ENCODE data around the gene NUBP2.

Gene NUBP2

DNA sequence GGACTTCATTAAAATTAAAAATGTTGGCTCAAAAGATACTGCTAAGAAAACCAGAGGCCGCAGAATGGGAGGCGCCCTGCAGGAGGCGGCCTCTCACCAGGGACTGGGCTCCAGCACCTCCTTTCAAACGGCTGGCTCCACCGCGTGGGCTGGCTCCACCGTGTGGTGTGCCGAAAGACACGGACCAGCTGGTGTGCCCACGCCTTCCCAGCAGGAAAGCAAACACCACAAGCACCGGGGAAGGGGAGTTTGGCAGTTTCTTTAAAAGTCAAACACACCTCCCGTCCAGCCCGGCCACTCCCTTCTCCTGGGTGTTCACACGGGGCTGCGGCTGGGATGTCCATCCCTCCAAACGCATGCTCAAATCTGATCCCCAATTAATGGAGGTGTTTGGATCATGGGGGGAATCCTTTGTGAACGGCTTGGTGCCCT, 30.0 kb downstream of the NUBP2 start:
- peak; percentile 43 to 54 for DNase-seq

DNA sequence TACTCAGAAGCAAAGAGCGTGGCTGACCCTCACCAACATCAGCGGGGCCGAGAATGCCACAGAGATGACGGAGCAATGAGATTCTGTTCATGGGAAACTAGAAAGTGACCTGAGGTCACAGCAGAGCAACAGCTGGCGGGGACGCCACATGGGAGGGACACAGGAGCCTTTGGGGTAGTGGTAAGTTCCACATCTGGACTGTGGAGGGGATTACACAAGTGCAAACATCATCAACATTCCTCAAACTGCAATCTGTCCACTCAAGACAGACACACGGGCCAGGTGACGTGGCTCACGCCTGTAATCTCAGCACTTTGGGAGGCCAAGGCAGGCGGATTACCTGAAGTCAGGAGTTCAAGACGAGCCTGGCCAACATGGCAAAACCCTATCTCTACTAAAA, 32.7 kb downstream of the NUBP2 start:
- DNase-seq, result no peak

DNA sequence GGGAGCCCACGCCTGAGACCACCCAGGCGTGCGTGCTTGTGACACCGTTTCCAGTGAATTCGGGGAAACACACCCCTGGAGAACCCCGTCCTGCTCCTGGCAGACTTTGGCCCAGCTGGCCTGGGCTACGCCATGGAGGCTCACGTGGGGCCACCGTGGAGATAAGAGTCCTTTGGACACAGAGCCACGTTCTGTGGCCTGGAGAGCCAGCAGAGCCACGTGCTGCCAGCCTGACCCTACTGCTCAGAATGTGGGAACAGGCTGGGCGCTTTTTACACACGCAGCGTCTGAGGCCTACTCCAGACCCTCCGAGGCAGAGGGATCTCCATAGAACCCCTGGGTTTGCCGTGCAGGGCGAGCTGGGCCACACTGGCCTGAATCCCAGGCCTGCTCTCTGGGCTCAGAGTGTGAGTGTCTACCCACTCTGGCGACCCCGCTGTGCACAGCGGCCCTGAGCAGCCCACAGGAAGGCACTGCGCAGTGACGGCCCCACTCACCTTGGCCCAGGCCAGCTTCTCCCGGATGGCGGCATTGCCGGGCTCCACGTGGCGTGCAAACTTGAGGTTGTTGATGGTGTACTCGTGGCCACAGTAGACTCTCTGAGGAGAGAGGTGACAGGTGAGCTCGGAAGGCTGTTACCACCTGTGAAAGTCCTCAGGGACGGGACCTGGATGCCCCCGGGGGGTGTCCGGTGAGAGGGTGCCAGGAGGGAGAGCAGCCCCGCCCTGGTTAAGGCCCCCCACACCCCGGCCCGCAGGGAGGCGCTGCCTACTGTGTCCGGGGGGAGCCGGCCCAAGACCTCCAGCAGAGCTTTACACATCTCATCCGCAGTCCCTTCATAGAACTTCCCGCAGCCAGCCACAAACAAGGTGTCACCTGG, 33.9 kb downstream of the NUBP2 start:
- DNase-seq, result no peak

DNA sequence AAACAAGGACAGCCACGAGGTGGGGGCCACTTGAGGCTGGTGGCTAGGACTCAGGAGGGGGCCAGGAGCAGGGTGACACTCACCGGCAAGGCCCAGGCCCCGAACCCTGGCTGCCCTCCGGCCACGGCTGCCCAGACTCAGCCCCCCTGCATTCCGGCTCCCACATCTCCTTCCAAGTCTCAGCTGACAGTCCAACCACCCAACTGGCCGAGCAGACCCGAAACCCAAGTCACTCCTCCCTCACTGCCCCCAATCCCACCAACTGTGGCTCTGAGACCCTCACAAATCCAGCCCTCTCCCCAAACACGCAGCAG, 34.5 kb downstream of the NUBP2 start:
- DNase-seq, result no peak

DNA sequence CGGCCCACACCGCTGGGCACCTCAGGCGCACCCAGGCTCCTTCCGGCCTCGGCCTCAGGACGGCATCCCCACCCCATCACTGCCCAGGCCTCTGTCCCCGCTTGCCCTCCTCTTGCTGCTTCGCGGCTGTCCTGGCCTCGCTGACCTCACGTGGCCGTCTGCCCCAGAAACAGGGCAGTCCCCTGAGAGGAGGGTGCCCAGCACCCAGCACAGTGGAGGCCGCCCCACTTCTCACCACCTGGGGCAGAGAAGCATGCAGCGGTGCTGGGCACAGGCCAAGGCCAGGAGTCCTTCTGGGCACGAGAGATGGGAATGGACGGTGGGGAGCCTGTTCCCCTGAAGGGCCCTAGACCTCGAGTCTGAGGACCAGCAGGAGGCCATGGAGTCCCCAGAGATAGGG, 35.0 kb downstream of the NUBP2 start:
- DNase-seq, result no peak

DNA sequence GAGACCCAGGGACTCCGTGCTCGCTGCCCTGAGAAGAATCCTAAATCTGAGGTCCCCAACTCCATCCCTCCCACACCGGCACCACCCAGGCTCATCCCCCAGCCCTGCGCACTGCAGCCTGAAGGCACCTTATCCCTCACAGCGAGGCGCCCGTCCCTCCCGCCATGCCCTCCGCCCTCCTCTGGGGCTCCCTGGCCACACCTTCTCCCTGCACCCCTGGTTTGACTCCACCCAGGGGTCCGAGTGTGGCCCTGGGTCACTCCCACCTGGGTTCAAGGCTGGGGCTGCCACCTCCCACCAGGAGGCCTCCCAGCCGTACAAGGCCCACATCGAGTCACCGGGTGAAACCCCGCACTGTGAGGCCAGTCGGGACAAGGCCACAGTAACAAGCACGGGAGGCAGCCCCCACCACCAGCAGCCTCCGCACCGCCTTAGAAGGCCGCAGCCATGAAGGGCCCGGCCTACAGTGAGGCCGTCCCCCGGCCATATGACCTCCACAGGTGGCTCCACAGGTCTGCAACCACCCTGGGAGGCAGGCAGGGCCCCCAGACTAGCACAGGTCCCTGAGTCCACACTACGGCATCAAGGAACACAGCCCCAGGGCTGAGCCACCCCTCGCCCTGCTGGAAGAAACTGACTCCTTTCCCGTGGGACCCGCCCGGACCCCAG, 35.6 kb downstream of the NUBP2 start:
- no peak for DNase-seq

DNA sequence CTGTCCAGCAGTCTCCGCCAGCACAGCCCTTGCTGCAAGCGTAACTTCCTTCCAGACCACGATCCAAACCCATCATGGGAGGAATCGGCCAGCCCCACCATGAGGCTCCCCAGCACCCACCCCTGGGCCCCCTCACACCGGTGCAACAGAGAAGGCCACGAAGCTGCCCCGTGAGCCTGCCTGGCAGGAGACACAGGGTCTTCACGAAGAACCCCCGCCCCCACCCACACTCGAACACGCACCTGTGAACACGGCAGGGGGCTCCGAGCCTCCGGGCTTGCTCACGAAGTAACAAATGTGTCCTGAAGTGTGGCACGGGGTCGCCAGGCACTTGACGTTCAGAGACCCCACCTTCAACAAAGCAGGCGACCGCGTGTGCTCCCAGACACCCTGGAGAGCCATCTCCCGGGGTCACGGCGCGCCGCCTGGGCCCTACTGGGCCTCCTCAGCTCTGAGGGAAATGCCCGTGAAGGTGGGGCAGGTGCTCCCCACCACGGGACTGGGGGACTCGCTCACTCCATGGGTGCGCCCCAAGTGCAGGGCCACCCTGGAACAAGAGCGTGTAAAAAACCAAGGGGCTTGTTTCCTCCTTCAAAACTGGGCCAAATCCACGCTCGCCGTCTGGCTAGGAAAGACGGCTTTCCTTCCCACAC, 36.2 kb downstream of the NUBP2 start:
- DNase-seq, result no peak

DNA sequence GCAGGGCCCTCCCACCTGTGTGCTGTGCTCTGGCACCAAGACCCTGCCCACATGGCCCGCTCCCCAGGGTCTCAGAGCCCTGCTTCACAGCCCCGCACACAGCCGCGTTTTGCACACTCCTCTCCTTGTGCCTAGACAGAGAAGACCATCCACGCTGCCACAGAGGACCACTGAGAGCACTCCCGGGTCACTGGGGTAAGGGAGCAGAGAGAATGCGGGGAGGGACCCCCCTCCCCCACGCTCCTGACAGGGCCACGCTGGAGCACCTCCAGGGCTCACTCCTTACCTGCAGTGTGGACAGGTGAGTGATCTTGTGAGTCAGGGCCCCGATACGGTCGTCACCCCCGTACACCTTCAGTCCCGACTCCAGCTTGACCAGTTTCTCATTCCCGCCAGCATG, 36.9 kb downstream of the NUBP2 start:
- no peak for DNase-seq

DNA sequence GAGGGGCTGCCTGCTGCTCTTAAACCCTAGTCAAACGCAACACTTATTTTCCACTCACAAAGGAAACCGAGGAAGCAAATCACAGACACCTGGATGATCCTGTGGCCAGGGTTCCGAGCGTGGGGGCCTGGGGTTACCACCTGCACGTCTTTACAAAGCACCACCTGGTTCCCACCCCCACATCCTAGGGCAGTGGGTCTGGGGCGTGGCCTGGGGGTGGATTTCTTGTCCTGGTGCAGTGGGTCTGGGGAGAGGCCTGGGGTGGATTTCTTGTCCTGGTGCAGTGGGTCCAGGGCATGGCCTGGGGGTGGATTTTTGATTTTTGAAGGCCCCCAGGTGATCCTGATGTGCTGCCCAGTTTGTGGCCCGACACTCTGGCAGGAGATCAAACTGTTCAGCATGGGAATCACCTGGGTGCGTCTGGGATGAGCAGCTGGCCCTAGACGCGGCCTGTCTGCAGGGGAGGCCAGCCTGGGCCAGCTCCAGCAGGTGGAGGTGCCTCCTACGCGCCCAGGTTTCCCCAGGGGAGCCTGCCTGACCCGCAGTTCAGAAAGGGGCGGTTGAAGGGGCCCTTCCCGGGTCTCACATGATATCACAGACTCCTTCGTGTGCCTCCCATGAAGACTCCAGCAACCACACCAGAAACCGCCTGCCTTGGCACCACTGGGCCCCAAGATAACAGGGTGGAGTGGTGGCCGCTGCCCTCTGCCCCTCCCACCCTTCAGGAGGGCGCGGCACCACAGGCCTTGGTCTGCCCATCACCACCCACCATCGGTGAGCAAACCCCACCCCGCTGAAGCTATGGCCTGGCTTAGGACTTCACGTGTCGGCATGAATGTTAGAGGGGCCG, 37.6 kb downstream of the NUBP2 start:
- no peak for DNase-seq

DNA sequence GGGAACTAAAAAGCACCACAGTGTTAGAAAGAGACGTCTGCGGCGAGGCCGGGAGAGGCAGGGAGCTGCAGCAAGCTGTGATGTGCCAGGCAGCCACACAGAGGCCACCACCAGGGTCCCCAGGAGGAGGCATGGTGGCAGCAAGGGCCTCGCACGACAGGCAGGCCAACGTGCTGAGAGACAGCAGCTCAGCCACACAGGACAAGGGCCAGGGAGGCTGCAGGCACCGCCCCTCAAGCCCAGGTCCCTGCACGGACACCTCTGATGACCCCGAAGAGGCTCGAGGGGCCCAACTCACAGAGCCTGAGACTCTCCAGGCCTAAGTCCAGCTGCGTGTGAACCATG, 38.2 kb downstream of the NUBP2 start:
- DNase-seq, result no peak

DNA sequence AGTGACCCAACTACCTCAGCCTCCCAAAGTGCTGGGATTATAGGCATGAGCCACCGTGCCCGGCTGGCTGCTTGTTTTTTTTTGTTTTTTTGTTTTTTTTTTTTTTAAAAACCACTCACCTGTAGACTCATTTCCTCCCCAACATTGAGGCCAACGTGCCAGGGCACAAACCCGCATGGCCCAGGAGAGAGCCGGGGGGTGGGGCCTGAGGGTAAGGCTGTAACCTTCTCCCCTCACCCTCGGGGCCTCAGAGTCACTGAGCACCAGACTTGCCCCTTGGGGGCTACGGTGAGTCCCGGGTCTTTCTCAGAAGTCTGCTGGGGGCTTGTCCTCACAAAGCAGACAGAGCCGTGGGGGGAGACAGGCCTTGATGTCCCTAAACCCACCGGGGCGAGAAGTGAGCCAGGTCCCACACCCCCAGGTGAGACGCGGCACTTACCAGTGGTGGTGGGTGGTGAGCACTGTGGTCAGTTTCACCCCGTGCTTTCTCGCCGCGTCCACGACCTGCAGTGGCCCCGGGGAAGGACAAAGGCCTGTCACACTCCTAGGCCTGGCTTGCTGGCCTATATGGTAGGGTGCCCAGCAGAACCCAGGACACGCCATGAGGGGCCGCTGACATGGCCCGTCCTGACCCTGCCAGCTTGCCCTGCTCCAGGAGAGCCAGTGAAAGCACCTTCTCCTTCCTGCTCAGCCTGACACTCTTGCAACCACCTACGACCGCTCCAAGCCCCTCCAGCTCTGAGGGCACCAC, 39.3 kb downstream of the NUBP2 start:
- DNase-seq, result no peak

DNA sequence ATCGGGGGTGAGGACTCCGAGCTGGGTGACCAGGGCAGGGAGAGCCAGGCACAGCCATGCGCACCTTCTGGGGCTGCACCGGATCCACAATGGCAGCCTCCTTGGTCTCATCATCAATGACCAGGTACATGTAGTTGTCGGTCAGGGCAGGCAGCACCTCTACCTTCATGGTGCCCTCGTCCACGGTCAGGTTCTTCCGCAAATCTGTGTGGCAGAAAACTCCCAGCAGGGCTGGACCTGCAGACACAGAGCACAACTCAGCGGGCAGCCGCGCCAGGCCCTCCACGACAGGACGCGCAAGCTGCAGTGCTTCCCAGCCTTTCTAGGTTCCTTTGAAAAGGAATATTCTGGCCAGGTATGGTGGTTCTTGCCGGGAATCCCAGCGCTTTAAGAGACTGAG, 40.0 kb downstream of the NUBP2 start:
- no peak for DNase-seq

DNA sequence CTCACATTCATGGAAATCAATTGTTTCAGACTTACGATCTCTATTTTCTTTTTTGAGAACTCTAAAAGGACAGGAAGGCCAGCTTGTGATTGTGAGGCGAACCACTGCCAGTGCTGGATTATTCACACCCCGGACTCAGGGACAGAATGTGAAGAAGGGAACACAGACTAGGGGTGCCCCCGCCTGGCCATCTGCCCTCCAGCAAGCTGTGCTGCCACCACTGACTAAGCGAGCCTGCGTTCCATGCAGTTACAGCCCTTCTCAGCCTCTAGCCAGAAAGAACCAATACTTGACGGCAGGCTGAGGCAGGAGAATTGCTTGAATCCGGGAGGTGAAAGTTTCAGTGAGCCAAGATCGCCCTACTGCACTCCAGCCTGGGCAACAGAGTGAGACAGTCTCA, 41.1 kb downstream of the NUBP2 start:
- DNase-seq, result no peak

DNA sequence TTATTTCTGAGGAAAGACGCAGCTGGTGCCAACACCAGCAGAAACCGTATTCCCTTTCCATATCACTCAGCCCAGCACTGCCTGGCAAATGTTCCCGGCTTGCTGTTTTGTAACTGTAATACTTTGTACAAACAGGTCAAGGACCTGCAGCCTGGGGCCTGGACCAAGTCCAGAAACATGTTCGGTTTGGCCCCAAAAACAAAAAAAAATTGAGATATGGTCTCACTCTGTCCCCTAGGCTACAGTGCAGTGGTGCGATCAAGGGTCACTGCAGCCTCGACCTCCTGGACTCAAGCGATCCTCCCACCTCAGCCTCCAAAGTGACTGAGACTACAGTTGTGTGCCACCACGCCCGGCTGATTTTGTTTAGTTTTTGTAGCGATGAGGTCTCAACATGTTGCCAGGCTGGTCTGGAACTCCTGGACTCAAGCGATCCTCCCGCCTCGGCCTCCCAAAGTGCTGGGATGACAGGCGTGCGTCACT, 42.7 kb downstream of the NUBP2 start:
- no peak for DNase-seq

DNA sequence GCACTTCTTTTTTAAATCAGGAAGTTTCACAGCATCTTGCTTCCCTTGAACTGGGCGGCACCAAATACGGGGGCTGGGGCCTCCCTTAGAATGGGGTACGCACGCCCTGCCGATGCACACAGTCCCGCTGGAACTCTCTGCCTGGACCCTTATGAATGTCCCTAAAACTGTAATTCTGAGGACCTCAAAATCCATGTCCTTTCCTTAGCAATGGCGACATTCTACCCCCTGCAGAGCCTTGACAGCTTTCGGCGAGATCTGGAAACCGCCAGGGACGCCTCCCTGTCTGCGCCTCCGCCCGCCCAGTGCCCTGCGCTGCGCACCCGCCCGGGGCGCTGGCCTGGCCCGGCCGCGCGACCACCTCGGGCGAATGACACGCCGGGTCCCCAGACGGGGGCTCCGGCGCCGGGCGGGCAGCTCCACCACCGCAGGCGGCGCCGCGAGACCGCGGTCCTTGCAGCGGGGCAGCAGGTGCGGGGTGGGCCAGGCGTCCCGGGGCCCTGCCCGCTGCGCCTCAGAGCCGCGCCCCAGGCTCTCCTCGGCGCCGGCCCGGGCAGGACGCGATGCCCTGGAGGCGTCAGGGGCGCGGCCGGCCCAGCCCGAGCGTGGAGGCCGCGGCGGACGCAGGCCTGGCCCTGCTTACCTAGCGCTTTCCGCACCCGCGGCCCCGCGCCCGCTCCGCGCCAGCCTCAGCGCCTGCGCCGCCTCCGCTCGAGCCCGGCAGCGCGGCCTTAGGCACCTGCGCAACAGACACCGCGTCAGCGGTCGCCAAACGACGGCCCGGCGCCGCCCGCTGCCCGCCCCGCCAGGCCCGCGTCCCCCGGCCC, 43.3 kb downstream of the NUBP2 start:
- peak; percentile 52 to 54 for DNase-seq

DNA sequence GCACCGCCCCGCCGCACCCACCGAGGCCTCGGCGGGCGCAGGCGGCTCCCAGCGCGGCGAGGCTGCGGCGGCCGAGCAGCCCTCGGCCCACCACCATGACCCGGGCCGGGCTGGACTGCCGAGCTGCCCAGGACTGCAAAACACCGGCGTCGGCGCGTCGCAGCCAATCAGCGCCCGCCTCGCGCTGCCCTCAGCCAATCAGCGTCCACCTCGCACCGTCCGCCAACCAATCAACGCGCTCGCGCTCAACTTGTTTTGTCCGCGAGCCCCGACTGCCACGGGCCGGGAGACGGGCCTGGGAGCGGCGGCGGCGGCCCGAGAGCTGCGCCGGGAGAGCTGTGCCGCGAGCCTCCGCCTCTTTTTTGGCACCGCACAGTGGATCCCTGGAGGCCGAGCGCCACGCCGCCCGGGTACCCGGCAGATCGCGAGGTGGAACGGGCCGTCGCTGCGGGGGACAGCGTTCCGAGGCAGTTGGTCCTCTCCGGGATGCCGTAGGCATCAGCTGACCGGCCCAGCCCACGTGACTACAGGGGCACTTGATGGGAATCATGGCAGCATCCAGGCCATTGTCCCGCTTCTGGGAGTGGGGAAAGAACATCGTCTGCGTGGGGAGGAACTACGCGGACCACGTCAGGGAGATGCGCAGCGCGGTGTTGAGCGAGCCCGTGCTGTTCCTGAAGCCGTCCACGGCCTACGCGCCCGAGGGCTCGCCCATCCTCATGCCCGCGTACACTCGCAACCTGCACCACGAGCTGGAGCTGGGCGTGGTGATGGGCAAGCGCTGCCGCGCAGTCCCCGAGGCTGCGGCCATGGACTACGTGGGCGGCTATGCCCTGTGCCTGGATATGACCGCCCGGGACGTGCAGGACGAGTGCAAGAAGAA, 44.2 kb downstream of the NUBP2 start, which contains the start of the genes FAHD1 and HAGH:
Gene FAHD1, plus strand, starts transcription at position 516 of the 883 bp plus-strand sequence. Its CDS starts 33 bp downstream, at position 549.
Gene HAGH, minus strand, starts transcription at position 135 of the 883 bp plus-strand sequence. Its CDS starts 38 bp downstream, at position 97.
- DNase-seq, result peak; percentile 86

DNA sequence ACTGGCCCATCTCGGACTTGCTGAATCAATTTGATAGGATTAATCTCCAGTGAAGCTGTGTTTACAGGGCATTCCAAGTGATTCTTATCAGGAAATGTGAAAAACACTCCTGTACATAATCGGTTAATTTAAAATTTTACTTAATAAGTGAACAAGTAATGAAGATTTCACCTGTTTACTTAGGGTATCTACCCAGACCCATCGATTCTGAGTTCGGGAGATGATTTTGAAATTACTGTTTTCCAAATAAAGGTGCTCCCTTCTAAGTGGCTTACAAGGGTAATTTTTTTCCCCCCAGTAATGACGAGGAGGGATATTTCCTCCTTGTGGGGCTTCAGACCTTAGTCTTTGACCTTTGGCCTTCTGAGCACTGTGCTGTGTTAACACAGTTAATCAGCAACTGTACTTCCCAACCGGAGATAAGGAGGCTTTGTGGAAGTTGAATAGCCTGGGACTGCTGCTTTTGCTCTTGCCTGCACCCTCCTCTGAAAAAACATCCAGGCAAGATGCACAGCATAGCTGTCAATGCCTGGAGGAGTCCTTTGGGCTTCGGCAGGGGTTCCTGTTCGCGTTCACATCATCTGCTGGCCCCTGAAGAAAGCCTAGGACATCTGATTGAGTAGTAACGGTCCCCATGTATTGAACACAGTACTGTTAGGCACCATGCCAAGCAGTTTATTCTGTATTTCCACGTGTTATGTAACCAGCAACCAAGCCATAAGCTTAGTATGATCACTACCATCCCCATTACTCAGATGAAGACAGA, 46.1 kb downstream of the NUBP2 start:
- no peak for DNase-seq

DNA sequence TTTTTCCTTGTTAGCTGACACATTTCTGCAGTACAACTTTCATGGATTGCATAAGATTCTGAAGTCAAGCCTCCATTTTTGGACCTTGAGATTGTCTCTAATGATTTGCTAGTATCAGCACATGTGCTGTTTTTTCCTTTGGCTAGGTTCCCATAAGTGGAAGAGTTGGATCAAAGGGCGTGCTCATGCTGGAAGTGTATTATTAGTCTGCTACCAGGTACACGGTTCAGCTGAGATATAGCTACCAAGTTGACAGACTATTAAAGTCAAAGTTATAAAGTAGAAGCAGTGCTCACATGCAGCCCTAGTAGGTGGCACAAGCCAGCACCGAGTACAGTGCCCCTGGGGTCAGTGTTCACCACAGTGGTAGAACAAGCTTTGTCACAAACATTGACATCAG, 47.5 kb downstream of the NUBP2 start:
- DNase-seq, result no peak

All from stimulated activated CD4-positive, alpha-beta T cell treated with anti-CD3 and anti-CD28 coated beads, Interleukin-2, amount 100 ng/mL, for 48 hours (primary cell).